HG03439 (cell line): ENCODE results near the gene SELE.
A peak's percentile ranks its signal among the peaks of the same experiment; 100 is the strongest.
"Not testable (repeated sequence)": the region's sequence is repeated elsewhere in the genome, so short reads cannot be mapped to it uniquely, and the experiment has no call there.

Experiments
- ATAC-seq: cut with Tn5 transposase; IDR thresholded peaks from one replicate; pipeline ENCODE4 v1.9.1; 2021; ENCODE audit warnings: mild to moderate bottlenecking, moderate library complexity; ENCODE audit not compliant: unreplicated experiment

The SELE gene

GRCh38 chr1:169724168-169724567 lies 9.7 kb downstream of the SELE start:
- ATAC-seq: no peak

DNA sequence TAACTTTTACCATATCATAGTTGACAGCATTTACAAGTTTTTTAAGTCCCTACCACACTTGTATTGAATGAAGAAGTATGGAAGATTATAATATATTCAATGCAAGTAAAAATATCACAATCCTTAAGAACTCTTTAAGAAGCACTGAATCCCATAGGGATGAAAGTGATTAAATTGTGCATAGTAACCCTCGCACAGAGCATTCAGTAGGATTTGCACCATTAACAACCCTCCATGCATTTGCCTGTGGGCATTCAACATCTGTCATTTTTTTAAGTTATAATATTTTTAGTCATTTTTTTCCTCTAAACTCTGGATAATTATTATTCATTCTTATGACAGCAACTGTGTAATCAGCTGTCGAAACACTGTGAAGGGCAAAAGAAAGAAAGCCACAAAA lies 10.1 kb downstream of the SELE start:
- ATAC-seq: no peak

- ATAC-seq: no peak
Measured at GRCh38 chr1:169722779-169723178, 11.1 kb downstream of the SELE start.

GRCh38 chr1:169715100-169715499 lies 18.8 kb downstream of the SELE start:
- not testable (repeated sequence) for ATAC-seq

DNA sequence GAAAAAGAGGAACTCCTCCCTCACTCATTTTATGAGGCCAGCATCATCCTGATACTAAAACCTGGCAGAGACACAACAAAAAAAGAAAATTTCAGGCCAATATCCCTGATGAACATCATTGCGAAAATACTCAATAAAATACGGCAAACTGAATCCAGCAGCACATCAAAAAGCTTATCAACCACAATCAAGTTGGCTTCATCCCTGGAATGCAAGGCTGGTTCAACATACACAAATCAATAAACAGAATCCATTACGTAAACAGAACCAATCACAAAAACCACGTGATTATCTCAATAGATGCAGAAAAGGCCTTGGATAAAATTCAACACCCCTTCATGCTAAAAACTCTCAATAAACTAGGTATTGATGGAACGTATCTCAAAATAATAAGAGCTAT lies 20.8 kb downstream of the SELE start:
- not testable (repeated sequence) for ATAC-seq

GRCh38 chr1:169712309-169712631 lies 21.6 kb downstream of the SELE start:
- no peak for ATAC-seq

DNA sequence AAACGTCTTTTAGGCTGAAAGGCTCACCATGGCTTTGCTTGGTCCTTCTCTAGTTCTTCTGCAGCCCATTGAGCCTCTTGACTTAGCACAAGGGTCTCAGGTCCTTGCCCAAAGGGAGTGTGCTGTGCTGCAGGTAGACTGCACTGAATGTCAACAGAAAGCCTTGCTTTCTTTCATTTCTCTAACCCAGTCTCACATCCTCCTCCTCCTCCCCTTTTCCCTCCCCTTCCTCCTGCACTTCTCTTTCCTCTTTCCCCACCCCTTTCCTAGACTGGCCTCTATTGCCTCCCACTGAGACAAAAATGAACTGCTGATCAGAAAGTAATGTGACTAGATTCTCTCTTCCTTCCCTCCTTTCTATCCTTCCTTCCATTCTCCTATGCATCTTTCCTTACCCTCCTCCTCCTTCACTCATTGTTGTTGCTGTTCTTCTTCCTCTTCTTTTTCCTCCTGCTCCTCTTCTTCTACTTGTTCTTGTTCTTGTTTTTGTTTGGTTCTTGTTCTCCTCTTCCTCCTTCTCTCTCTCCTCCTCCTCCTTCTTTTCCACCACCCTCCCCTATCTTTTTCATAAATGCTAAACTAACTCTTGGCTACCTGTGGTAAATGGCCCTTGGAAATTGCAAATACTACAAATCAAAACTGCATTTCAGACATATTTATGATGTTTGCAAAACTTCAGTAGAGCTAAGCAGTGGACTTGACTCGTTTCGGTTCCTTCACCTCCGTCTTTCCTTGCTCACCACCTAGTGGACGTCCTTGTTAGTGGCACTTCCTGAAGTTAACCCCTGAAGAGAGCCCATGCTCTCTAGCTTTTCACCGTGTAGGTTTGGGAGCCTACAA lies 22.2 kb downstream of the SELE start, which contains the start of gene SELL:
TSS of gene SELL (minus strand) at position 152 of the 840 bp plus-strand sequence. CDS start at position 30, 122 bp downstream.
- peak; percentile 85 for ATAC-seq

GRCh38 chr1:169708647-169709046 lies 25.2 kb downstream of the SELE start:
- ATAC-seq: no peak

DNA sequence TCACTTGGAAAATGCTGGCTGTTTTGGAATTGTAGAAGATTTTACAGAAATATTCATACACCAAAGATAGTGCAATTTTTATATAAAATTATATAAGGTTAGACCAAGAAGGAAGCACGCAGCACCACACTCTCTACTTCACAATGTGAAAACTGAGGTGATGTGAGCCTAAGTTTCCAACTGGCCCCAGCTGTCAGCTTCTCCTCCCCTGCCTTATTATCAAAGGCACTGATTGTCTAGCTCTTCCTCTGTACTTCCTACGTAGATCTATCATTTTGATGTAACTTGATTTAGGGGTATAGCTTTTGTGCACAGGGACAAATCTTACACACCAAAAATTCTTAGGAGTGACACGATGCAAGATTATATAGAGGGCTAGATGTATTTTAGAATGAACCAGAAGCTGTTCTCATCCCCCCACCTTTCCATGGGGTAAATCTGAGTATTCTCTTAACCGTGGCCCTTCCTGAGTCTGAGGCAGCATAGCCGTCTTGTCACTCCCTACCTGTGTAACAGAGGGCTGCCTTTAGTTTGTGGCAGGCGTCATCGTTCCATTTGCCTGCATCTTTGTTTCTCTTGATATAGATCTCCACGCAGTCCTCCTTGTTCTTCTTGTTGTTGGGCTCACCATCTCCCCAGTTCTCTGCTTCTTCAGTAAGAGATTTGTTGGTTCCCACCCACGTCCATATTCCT lies 25.8 kb downstream of the SELE start:
- ATAC-seq: no peak

DNA sequence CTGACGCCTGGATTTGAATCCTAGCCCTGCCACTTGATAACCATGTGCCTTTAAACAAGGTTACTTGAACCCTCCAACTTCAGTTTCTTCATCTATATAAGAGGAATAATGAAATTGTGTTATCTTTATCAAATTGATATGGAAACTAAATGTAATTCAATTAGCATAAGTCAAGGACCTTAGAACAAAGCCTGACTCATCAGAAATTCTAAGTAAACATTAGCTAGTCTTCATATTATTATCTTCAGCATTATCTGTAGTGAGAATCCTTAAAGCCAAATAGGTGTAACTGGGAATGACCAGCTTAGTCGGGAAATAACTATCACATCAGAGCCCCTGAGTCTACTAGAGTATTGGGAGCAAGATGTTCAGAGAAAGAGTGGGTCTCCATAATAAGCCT lies 29.1 kb downstream of the SELE start:
- no peak for ATAC-seq

GRCh38 chr1:169701261-169702005 lies 32.4 kb downstream of the SELE start:
- no peak for ATAC-seq

DNA sequence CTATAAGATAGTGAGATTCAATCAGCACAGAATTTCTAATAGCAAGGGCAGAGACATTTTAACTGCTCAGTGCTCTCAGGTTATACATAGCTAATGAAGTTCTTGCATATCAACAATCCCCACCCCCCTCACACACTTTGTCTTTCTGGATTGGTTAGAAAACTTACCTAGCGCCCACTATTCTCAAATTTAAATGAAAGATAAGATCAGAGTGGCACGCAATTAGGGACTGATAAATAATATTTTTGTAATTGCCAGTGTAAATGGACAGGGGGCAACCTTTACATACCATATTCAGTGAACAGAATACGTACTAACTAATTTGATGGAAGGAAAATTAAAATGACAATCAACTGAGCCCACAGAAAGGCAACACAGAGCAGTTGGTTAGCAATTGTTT lies 34.2 kb downstream of the SELE start:
- no peak for ATAC-seq

DNA sequence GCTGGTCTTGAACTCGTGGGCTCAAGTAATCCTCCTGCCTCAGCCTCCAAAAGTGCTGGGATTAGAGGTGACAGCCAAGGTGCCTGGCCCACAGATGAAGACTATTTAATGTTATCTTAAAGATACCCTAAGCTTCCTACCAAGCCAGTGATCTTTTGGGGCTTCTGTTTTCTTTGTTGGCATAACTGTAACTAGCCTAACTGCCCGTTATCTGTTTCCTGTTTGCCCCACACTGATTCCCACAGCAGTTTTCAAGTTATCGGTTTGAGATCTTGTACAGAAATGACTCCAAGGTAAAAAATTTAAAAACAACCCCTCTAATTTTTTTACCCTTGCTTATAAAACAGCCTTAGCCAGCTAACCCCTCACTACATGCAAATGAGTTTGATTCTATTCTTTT lies 34.9 kb downstream of the SELE start:
- no peak for ATAC-seq

- ATAC-seq: no peak
Measured at GRCh38 chr1:169697755-169698154, 36.1 kb downstream of the SELE start.

- no peak for ATAC-seq
Measured at GRCh38 chr1:169696273-169697100, 37.4 kb downstream of the SELE start.

GRCh38 chr1:169694304-169695075 lies 39.4 kb downstream of the SELE start:
- peak; percentile 40 for ATAC-seq

- peak; percentile 36 for ATAC-seq
Measured at GRCh38 chr1:169692756-169693460, 41.0 kb downstream of the SELE start.

GRCh38 chr1:169690489-169690888 lies 43.4 kb downstream of the SELE start:
- ATAC-seq: no peak

GRCh38 chr1:169689395-169689794 lies 44.5 kb downstream of the SELE start:
- ATAC-seq: no peak
